OCI-LY3 (cell line): Measurements from ENCODE around the gene GTF2A1.

ENCODE experiments used
- H2AFZ ChIP-seq: fragments of 200-600, 300-600 bp; shearing (Covaris generic); 2 replicates; pipeline ENCODE4 v1.6.0; 2014; ENCODE audit warnings: antibody characterized with exemption, low read depth, low read length
- H3K27ac ChIP-seq: fragments of 200-600, 300-600 bp; sonication (generic); 2 replicates; pipeline ENCODE4 v1.5.1; 2014; ENCODE audit warnings: mild to moderate bottlenecking, low read length, moderate library complexity, mixed read lengths
- H3K27me3 ChIP-seq: fragments of 200-600, 300-600 bp; sonication (generic); 2 replicates; pipeline ENCODE4 v1.6.1; 2014; ENCODE audit warnings: low read depth, low read length, mixed read lengths
- H3K36me3 ChIP-seq: fragments of 200-600, 300-600 bp; sonication (generic); replicated peaks from 2 replicates; pipeline ENCODE3; 2014; ENCODE audit warnings: low read depth, low read length, mixed read lengths
- H3K4me1 ChIP-seq: fragments of 300-600, 200-600 bp; sonication (generic); 2 replicates; pipeline ENCODE4 v1.6.1; 2014; ENCODE audit warnings: low read length, mixed read lengths
- H3K4me2 ChIP-seq: fragments of 200-600, 300-600 bp; sonication (generic); 2 replicates; pipeline ENCODE4 v1.6.1; 2014; ENCODE audit warnings: low read length, mixed read lengths
- H3K4me3 ChIP-seq: fragments of 300-600, 200-600 bp; sonication (generic); 2 replicates; pipeline ENCODE4 v1.5.1; 2014; ENCODE audit warnings: antibody characterized with exemption, mild to moderate bottlenecking, low read length, moderate library complexity
- H3K79me2 ChIP-seq: fragments of 300-600, 200-600 bp; shearing (Covaris generic); 2 replicates; pipeline ENCODE4 v1.6.1; 2014; ENCODE audit warnings: mild to moderate bottlenecking, low read length, mixed read lengths
- H3K9ac ChIP-seq: fragments of 300-600, 200-600 bp; shearing (Covaris generic); 2 replicates; pipeline ENCODE4 v1.6.0; 2014; ENCODE audit warnings: mild to moderate bottlenecking, low read length, moderate library complexity
- H3K9me3 ChIP-seq: fragments of 200-600, 300-600 bp; shearing (Covaris generic); 2 replicates; pipeline ENCODE4 v1.6.1; 2014; ENCODE audit warnings: low read length, mixed read lengths; ENCODE audit not compliant: insufficient read depth
- H4K20me1 ChIP-seq: fragments of 200-600, 300-600 bp; sonication (generic); 2 replicates; pipeline ENCODE4 v1.6.1; 2016; ENCODE audit warnings: low read length, mixed read lengths; ENCODE audit not compliant: insufficient read depth
- CTCF ChIP-seq: fragments of 200-600, 300-600 bp; sonication (generic); IDR thresholded peaks from 2 replicates; pipeline ENCODE4 v1.5.1; 2014; ENCODE audit warnings: antibody characterized with exemption, low read length, low read depth
- EZH2phosphoT487 ChIP-seq: fragments of 200-600 bp; shearing (Covaris generic); IDR thresholded peaks from 2 replicates; pipeline ENCODE4 v1.6.1; 2018; ENCODE audit warnings: antibody characterized with exemption, mixed run types, low read depth

GTF2A1 gene

DNA sequence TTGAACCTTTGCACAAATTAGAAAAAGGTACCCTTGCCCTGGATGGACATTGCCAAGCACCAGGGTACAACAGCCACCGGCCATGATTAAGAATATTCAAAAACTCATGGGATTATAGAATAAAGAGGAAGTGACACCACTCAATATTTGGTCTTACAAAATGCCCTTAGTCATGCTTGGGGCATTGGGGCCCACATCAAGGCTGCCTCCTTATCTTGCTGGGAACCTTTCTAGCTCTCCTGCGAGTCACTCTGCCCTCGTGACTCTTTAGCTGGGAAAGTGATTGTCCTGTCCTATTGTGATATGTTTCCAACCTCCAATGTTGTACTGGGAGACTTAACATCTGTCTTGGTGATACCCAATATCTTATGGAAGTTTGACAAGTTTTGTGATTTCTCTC lies 57.8 kb downstream of the GTF2A1 start:
- Histone ChIP-seq H3K27me3 (no peaks in the 10 kb centered on the region), H4K20me1 (no peaks in the 10 kb centered on the region), H3K36me3 (no peaks in the 10 kb centered on the region), H3K27ac (no peak overlapping the region), H3K4me3 (no peak overlapping the region), H3K79me2 (no peaks in the 10 kb centered on the region), H3K4me1 (peaks cover 6% of the 10 kb centered on the region), H2AFZ (no peak overlapping the region), H3K9me3 (no peaks in the 10 kb centered on the region), H3K9ac (no peak overlapping the region), H3K4me2 (no peak overlapping the region)
- TF ChIP-seq CTCF (no peak), EZH2phosphoT487 (no peak)

DNA sequence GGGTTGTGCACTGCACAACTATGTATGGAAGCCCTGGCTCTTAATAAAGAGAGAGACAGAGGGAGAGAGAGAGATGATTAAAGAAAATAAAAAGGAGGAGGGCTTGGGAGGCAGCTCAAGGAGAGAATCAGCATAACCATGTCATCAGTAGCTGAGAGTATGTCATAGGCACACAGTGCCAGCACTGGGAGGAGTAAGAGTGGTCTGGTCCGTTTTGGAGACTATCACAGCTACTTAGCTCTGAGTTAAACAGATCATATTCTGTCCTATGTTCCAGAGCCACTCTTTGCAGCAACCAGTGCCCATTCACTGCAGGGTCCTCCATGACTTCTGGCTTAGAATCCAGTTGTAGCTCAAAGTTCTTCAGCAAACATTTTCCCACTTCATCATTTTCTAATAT lies 59.0 kb downstream of the GTF2A1 start:
- Histone ChIP-seq H3K4me3 (no peak overlapping the region), H3K27me3 (no peaks in the 10 kb centered on the region), H3K79me2 (no peaks in the 10 kb centered on the region), H3K4me2 (no peak overlapping the region), H3K36me3 (no peaks in the 10 kb centered on the region), H3K4me1 (peaks cover 6% of the 10 kb centered on the region), H2AFZ (no peak overlapping the region), H4K20me1 (no peaks in the 10 kb centered on the region), H3K27ac (no peak overlapping the region), H3K9me3 (no peaks in the 10 kb centered on the region), H3K9ac (no peak overlapping the region)
- TF ChIP-seq CTCF, result no peak
- TF ChIP-seq EZH2phosphoT487, result no peak

DNA sequence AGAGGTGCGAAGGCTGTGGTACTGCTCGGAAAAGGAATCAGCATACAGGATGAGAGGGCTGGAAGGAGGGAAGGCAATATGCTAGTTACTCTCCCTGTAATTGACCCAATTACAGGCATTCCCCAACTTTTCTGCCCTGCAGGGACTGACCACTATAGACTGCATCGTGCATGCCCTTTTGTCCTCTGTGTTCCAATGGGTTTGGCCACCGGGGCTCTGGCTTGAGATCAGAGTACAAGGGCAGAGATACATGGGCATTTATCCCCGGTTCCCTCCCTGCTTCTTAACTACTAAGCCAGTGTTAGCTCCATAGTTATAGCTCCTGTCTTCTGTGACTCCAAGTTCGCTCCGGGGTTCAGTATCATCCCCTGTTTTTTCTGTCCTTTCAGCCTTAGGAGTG lies 59.7 kb downstream of the GTF2A1 start:
- no peak for TF ChIP-seq CTCF
- TF ChIP-seq EZH2phosphoT487, result no peak
- Histone ChIP-seq H3K27ac (no peak overlapping the region), H3K9me3 (no peaks in the 10 kb centered on the region), H3K9ac (no peak overlapping the region), H3K79me2 (no peaks in the 10 kb centered on the region), H3K4me3 (no peak overlapping the region), H2AFZ (no peak overlapping the region), H4K20me1 (no peaks in the 10 kb centered on the region), H3K4me1 (peaks cover 6% of the 10 kb centered on the region), H3K4me2 (no peak overlapping the region), H3K27me3 (no peaks in the 10 kb centered on the region), H3K36me3 (no peaks in the 10 kb centered on the region)

GRCh38 chr14:81157431-81157830 lies 63.3 kb downstream of the GTF2A1 start:
- H3K4me3 ChIP-seq, result no peak overlapping the region
- H3K9ac ChIP-seq, result no peak overlapping the region
- H3K36me3 ChIP-seq, result no peaks in the 10 kb centered on the region
- H3K79me2 ChIP-seq, result no peaks in the 10 kb centered on the region
- no peak overlapping the region for H3K4me2 ChIP-seq
- peaks cover 6% of the 10 kb centered on the region for H3K4me1 ChIP-seq
- TF ChIP-seq EZH2phosphoT487 (no peak), CTCF (no peak)
- H3K9me3 ChIP-seq, result no peaks in the 10 kb centered on the region
- no peaks in the 10 kb centered on the region for H4K20me1 ChIP-seq
- H2AFZ ChIP-seq, result no peak overlapping the region
- H3K27me3 ChIP-seq, result no peaks in the 10 kb centered on the region
- H3K27ac ChIP-seq, result no peak overlapping the region
